Epithelial cell of proximal tubule (primary cell): Measurements from ENCODE around the gene NRXN3. TPM values are rescaled to one million over a fixed set of nuclear protein-coding genes. Genes with fewer than 3 reads are reported as not detected.

ENCODE experiments used
- DNase-seq: peaks from one replicate; pipeline ENCODE4 v3.0.0-alpha.2; 2011; ENCODE audit warnings: low read depth
- H3K4me3 ChIP-seq: 2 replicates; pipeline ENCODE4 v1.5.1; 2011; ENCODE audit warnings: low read depth, mild to moderate bottlenecking, low read length
- total RNA-seq: library from RNA; depleted of rRNA; stranded (reverse); fragments of >200 nt; gene quantifications from 2 replicates; pipeline ENCODE4 v1.2.3, GENCODE V29; 2015
- TF ChIP-seq, protein P1 (sequence below): conservative IDR thresholded peaks from 2 replicates; pipeline ENCODE4 v1.5.1; 2012; ENCODE audit warnings: low read depth, mild to moderate bottlenecking, low read length

The NRXN3 gene
- total RNA-seq, 1 donor from 2014 or later, result 1.2 TPM

DNA sequence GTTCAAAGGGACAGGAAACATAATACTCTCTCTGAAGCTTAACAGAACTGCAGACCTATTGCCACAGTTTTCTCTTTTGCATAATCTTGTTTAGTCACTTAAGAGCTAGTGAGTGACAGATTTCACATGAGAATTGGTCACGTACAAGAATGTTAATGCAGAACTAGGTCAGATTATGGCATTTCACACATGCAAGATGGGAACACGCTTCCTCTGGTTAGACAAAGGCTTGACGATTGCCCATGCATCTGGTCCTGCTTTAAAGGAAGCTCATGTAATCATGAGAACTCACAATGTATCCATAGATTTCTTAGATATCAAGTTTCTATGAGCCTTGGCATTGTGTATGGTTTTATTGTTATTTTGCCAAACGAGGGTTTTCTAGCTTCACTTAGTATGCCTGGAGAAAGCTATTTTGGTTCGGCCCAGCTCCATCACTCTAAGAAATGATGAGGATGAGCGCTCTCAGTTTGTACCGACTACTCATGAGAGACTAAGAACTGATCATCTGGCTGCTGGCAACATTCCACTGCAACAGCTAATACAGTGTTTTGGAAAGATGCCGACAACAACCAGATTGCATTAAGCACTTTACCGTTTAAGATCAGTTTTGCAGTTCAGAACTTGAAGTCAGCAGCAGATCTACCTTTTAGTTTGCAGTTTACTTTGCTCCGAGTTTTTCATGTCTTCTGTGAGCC is 1661.2 kb downstream of the NRXN3 start:
- no peak for DNase-seq
- H3K4me3 ChIP-seq, result no peak overlapping the region
- TF ChIP-seq, protein P1, sequence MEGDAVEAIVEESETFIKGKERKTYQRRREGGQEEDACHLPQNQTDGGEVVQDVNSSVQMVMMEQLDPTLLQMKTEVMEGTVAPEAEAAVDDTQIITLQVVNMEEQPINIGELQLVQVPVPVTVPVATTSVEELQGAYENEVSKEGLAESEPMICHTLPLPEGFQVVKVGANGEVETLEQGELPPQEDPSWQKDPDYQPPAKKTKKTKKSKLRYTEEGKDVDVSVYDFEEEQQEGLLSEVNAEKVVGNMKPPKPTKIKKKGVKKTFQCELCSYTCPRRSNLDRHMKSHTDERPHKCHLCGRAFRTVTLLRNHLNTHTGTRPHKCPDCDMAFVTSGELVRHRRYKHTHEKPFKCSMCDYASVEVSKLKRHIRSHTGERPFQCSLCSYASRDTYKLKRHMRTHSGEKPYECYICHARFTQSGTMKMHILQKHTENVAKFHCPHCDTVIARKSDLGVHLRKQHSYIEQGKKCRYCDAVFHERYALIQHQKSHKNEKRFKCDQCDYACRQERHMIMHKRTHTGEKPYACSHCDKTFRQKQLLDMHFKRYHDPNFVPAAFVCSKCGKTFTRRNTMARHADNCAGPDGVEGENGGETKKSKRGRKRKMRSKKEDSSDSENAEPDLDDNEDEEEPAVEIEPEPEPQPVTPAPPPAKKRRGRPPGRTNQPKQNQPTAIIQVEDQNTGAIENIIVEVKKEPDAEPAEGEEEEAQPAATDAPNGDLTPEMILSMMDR, result no peak

DNA sequence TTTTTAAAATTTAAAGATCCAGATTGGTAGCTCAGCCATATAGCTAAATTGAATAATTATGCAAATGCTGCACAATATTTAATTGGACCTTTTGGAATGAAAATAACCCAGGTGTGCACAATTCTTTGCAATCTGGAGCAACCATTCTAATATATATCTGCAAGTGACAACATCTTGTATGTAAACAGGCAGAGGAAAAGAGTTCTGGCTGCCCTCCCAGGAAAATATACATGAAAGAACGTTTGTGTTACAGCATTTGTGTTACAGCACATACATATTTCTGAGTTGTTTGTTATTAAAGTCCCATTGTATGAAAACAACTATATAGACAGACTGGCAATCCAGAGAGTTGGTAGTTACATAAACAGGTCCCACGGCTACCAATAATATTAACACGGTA is 1663.6 kb downstream of the NRXN3 start:
- no peak overlapping the region for H3K4me3 ChIP-seq
- TF ChIP-seq, protein P1, result no peak
- no peak for DNase-seq

DNA sequence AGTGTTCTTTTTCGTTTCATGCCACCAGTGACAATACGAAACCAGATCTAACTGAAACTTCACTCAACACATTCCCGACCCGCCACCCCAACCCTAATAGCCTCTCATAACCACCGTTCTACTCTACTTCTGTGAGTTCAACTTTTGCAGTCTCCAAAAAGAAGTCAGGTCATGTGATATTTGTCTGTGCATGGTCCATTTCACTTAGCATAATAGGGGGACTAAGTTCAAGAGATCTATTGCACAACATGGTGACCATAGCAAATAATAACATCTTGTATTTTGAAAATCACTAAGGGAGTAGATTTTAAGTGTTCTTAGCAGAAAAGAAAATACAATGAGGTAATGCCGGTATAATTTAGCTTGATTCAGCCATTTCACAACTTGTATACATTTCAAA is 1664.7 kb downstream of the NRXN3 start:
- TF ChIP-seq, protein P1, result no peak
- no peak for DNase-seq

DNA sequence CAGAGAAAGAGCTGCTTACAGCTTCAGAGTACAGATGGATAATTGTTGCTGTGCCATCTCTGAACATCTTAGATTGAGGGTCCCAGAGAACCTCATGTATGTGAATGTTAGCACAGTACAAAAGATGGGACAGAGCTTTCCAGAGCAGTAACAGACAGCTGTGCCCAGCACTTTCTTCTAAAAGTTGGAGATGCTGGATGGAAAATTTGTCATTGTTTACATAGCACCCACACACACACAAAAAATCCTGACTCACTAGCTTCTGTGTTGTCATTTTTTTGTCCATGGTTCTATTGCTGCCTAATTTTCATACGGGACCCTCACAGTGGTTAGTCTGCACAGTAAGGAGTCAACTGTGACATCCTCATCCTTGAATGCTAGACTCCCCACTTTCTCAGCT is 1666.4 kb downstream of the NRXN3 start:
- TF ChIP-seq, protein P1, result no peak
- no peak for DNase-seq
- no peak overlapping the region for H3K4me3 ChIP-seq

More for the DNA sequence above, 1664.7 kb downstream of the NRXN3 start:
- H3K4me3 ChIP-seq, result no peak overlapping the region

DNA sequence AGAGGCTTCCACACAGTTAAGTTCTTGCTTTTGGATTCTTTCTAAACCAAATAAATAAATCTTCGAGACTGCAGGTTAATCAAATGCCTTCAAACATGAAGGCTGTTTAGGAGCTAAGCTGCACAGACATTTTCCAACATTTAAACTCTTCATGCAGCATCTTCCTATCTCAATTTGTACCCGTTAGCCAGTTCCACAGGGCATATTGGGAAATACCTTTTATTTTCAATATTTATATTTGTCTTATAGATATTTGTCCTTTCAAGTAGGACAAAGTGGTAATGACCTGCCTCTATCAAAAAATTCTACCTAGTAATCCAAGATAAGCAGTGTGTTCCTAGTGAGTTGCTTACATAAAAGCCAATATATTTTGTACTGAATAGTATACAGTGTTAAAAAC is 1667.5 kb downstream of the NRXN3 start:
- DNase-seq, result no peak
- TF ChIP-seq, protein P1, result no peak
- no peak overlapping the region for H3K4me3 ChIP-seq

DNA sequence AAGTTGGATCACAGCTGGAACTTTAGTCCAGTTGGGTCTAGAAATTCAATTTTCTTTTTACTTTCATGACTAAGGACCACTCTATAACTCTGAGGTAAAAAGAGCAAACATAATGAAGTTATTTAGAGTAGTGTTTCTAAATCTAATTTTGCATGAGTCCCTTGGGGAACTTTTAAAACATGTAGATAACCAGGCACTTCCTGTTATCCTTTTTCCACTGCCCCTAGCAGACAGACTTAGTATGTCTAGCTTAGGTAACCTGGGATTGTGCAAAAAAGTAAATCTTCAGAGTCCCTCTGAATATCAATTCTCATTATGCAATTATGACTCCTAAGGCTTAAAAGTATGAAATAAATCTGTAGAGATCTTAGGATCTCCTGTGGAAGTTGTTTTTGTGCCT is 1669.9 kb downstream of the NRXN3 start:
- H3K4me3 ChIP-seq, result no peak overlapping the region
- DNase-seq, result no peak
- TF ChIP-seq, protein P1, result no peak

DNA sequence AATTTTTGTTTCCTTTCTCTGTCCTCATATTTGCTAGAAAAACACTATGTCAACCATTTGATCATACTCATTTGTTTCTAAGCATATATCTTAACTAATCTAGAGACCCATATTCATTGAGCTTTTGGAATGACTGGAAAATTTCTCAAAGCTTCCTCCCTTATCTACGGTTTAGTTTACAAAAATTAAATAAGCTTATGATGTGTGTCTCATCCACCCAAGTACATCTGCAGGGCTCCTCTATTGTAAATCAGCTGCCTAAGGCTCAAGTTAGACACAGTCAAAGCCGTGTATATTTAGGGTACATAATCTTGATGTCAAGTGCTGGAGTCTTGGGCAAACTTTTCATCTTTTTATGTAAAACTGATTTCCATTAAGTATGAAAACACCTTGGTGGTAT is 1670.7 kb downstream of the NRXN3 start:
- TF ChIP-seq, protein P1, result no peak
- no peak overlapping the region for H3K4me3 ChIP-seq
- no peak for DNase-seq
